ENCODE results near the gene CAMK1D.

DNA sequence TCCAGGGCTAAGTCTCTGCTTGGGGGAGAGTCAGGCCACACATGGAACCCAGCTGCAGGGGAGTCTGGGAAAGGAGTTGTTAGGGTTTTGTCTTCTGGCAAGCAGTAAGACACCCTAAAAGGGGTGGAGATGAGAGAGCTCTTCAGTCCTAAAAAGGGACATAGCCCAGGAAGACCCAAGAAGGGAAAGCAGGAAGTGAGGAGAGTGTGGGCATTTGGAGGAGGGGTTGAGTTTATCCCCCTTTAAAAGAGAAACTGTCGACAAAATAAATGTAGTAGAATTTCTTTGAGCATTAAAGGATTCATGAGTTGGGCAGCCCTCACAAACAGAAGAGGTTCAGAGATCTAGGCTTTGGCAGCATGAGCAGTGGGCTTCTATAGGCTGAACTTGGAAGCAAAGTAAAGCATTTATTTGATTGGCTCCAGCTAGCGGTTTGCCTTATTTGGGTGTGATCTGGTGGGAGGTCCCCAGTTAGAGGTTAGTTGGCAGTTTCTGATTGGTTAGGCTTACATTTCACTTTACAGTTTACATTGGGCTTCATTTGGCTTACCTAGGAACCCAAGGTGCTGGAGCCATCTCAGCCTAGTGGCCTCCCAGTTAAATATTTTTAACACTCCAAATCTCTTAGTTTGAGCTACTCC, 246.7 kb downstream of the CAMK1D start:
- TF ChIP-seq, protein P1, sequence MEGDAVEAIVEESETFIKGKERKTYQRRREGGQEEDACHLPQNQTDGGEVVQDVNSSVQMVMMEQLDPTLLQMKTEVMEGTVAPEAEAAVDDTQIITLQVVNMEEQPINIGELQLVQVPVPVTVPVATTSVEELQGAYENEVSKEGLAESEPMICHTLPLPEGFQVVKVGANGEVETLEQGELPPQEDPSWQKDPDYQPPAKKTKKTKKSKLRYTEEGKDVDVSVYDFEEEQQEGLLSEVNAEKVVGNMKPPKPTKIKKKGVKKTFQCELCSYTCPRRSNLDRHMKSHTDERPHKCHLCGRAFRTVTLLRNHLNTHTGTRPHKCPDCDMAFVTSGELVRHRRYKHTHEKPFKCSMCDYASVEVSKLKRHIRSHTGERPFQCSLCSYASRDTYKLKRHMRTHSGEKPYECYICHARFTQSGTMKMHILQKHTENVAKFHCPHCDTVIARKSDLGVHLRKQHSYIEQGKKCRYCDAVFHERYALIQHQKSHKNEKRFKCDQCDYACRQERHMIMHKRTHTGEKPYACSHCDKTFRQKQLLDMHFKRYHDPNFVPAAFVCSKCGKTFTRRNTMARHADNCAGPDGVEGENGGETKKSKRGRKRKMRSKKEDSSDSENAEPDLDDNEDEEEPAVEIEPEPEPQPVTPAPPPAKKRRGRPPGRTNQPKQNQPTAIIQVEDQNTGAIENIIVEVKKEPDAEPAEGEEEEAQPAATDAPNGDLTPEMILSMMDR (IDR thresholded peaks at IDR 0.05) = no peak
- TF ChIP-seq POLR2A (IDR thresholded peaks at IDR 0.05) = no peak
